WTC11 (cell line): ENCODE results near the gene ZFP36L2.

Source experiments
- CBFB ChIP-seq: sonication (generic); formaldehyde crosslinking; IDR thresholded peaks from 2 replicates; pipeline ENCODE4 v1.8.1; 2022; ENCODE audit warnings: mild to moderate bottlenecking, low read depth, missing genetic modification reagents
- ESRRA ChIP-seq: sonication (generic); formaldehyde crosslinking; IDR thresholded peaks from 2 replicates; pipeline ENCODE4 v1.8.1; 2022; ENCODE audit warnings: mild to moderate bottlenecking, missing genetic modification reagents, borderline replicate concordance
- ETV6 ChIP-seq: sonication (generic); formaldehyde crosslinking; IDR thresholded peaks from 2 replicates; pipeline ENCODE4 v1.8.1; 2022; ENCODE audit warnings: mild to moderate bottlenecking, missing genetic modification reagents
- KAT7 ChIP-seq: sonication (generic); formaldehyde crosslinking; IDR thresholded peaks from 2 replicates; pipeline ENCODE4 v1.8.1; 2023; ENCODE audit warnings: missing genetic modification reagents, mild to moderate bottlenecking, borderline replicate concordance
- MXD4 ChIP-seq: fragments of 250-450 bp; sonication (Bioruptor Pico); IDR thresholded peaks from 2 replicates; pipeline ENCODE4 v1.8.0; 2021; ENCODE audit warnings: mild to moderate bottlenecking, moderate library complexity, borderline replicate concordance
- SP1 ChIP-seq: sonication (generic); formaldehyde crosslinking; conservative IDR thresholded peaks from 2 replicates; pipeline ENCODE4 v1.8.1; 2022; ENCODE audit warnings: missing genetic modification reagents
- TCF7 ChIP-seq: sonication (generic); formaldehyde crosslinking; IDR thresholded peaks from 2 replicates; pipeline ENCODE4 v1.8.0; 2022; ENCODE audit warnings: mild to moderate bottlenecking, low read depth, missing genetic modification reagents, moderate library complexity
- TEAD1 ChIP-seq: sonication (generic); formaldehyde crosslinking; IDR thresholded peaks from 2 replicates; pipeline ENCODE4 v1.8.0; 2022; ENCODE audit warnings: mild to moderate bottlenecking, missing genetic modification reagents
- ZNF263 ChIP-seq: sonication (generic); formaldehyde crosslinking; IDR thresholded peaks from 2 replicates; pipeline ENCODE4 v1.8.1; 2022; ENCODE audit warnings: low read depth, mild to moderate bottlenecking, moderate library complexity, missing genetic modification reagents
- TF ChIP-seq, protein P1 (sequence below): fragments of 200-600 bp; IDR thresholded peaks from 2 replicates; pipeline ENCODE4 v1.8.0; 2022; ENCODE audit warnings: antibody characterized with exemption
- TF ChIP-seq, protein P2 (sequence below): sonication (generic); formaldehyde crosslinking; IDR thresholded peaks from 2 replicates; pipeline ENCODE4 v1.8.1; 2023; ENCODE audit warnings: mild to moderate bottlenecking, missing genetic modification reagents, moderate library complexity
- TF ChIP-seq, protein P3 (sequence below): sonication (generic); formaldehyde crosslinking; IDR thresholded peaks from 2 replicates; pipeline ENCODE4 v1.8.0; 2023; ENCODE audit warnings: missing genetic modification reagents
- TF ChIP-seq, protein P4 (sequence below): sonication (generic); formaldehyde crosslinking; IDR thresholded peaks from 2 replicates; pipeline ENCODE4 v1.8.0; 2023; ENCODE audit warnings: missing genetic modification reagents, mild to moderate bottlenecking, borderline replicate concordance

DNA sequence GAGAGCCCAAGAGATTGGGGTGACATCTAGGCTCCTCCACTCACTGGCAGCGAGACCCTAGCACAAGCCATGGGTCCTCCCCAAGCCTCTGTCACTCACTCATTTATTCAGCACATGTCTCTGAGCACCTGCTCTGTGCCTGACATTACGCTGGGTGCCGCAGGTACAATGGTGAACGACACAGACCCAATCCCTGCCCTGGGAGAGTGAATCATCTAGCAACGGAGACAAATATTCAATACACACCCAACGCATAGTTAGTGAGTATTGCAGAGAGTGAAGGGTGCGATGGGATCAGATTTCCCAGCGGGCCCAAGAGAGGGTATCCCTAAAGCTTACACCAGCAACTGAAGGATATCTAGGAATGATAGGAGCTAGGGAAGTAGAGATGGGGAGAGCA, 45.5 kb downstream of the ZFP36L2 start:
- TF ChIP-seq, protein P1, sequence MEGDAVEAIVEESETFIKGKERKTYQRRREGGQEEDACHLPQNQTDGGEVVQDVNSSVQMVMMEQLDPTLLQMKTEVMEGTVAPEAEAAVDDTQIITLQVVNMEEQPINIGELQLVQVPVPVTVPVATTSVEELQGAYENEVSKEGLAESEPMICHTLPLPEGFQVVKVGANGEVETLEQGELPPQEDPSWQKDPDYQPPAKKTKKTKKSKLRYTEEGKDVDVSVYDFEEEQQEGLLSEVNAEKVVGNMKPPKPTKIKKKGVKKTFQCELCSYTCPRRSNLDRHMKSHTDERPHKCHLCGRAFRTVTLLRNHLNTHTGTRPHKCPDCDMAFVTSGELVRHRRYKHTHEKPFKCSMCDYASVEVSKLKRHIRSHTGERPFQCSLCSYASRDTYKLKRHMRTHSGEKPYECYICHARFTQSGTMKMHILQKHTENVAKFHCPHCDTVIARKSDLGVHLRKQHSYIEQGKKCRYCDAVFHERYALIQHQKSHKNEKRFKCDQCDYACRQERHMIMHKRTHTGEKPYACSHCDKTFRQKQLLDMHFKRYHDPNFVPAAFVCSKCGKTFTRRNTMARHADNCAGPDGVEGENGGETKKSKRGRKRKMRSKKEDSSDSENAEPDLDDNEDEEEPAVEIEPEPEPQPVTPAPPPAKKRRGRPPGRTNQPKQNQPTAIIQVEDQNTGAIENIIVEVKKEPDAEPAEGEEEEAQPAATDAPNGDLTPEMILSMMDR = no peak
- TF ChIP-seq, protein P2, sequence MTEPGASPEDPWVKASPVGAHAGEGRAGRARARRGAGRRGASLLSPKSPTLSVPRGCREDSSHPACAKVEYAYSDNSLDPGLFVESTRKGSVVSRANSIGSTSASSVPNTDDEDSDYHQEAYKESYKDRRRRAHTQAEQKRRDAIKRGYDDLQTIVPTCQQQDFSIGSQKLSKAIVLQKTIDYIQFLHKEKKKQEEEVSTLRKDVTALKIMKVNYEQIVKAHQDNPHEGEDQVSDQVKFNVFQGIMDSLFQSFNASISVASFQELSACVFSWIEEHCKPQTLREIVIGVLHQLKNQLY = no peak
- TF ChIP-seq, protein P3, sequence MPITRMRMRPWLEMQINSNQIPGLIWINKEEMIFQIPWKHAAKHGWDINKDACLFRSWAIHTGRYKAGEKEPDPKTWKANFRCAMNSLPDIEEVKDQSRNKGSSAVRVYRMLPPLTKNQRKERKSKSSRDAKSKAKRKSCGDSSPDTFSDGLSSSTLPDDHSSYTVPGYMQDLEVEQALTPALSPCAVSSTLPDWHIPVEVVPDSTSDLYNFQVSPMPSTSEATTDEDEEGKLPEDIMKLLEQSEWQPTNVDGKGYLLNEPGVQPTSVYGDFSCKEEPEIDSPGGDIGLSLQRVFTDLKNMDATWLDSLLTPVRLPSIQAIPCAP (CRISPR knock-in tag) = no peak
- TF ChIP-seq ZNF263 (CRISPR knock-in tag) (no peak), ETV6 (CRISPR knock-in tag) (no peak), MXD4 (no peak), TEAD1 (CRISPR knock-in tag) (no peak), TCF7 (CRISPR knock-in tag) (no peak), ESRRA (no peak), SP1 (no peak), CBFB (no peak), KAT7 (CRISPR knock-in tag) (no peak)
- TF ChIP-seq, protein P4, sequence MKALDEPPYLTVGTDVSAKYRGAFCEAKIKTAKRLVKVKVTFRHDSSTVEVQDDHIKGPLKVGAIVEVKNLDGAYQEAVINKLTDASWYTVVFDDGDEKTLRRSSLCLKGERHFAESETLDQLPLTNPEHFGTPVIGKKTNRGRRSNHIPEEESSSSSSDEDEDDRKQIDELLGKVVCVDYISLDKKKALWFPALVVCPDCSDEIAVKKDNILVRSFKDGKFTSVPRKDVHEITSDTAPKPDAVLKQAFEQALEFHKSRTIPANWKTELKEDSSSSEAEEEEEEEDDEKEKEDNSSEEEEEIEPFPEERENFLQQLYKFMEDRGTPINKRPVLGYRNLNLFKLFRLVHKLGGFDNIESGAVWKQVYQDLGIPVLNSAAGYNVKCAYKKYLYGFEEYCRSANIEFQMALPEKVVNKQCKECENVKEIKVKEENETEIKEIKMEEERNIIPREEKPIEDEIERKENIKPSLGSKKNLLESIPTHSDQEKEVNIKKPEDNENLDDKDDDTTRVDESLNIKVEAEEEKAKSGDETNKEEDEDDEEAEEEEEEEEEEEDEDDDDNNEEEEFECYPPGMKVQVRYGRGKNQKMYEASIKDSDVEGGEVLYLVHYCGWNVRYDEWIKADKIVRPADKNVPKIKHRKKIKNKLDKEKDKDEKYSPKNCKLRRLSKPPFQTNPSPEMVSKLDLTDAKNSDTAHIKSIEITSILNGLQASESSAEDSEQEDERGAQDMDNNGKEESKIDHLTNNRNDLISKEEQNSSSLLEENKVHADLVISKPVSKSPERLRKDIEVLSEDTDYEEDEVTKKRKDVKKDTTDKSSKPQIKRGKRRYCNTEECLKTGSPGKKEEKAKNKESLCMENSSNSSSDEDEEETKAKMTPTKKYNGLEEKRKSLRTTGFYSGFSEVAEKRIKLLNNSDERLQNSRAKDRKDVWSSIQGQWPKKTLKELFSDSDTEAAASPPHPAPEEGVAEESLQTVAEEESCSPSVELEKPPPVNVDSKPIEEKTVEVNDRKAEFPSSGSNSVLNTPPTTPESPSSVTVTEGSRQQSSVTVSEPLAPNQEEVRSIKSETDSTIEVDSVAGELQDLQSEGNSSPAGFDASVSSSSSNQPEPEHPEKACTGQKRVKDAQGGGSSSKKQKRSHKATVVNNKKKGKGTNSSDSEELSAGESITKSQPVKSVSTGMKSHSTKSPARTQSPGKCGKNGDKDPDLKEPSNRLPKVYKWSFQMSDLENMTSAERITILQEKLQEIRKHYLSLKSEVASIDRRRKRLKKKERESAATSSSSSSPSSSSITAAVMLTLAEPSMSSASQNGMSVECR (CRISPR knock-in tag) = no peak
